HepG2 (cell line): ENCODE data around the gene GLIS1. TPM values are rescaled to one million over a fixed set of nuclear protein-coding genes. Genes with fewer than 3 reads are reported as not detected.
A peak's percentile ranks its signal among the peaks of the same experiment; 100 is the strongest.
"Not testable (repeated sequence)": the region's sequence is repeated elsewhere in the genome, so short reads cannot be mapped to it uniquely, and the experiment has no call there.

Experiments
- ATAC-seq: fragments of 200-7000 bp; cut with Tn5 transposase; 3 replicates; pipeline ENCODE4 v1.9.1; 2020; ENCODE audit warnings: mild to moderate bottlenecking, moderate library complexity
- BruUV-seq: library from RNA; stranded (reverse); fragments of 400-500 nt; replicated peaks from 2 replicates; lab custom pipeline; 2021; lab: Mats Ljungman, UMichigan
- CTCF ChIA-PET: fragments of 300-600 bp; formaldehyde crosslinking; extraction: SDS; loops from one replicate; lab custom pipeline; 2021; ENCODE audit warnings: low total read pairs, inconsistent platforms, low intra/inter-chr PET ratio; lab: Yijun Ruan, JAX
- POLR2A ChIA-PET: fragments of 350-600 bp; sonication (Branson Sonifier 250); formaldehyde crosslinking; loops from one replicate; lab custom pipeline; 2020; ENCODE audit warnings: antibody characterized with exemption, inconsistent platforms; lab: Yijun Ruan, JAX
- DNase-seq: peaks from one replicate; pipeline ENCODE4 v3.0.0-alpha.2; 2015; ENCODE audit warnings: low spot score
- FAIRE-seq: peaks from 3 replicates; lab custom pipeline; 2011; peaks lifted over from hg19 to GRCh38; lab: Jason Lieb, UNC
- H2AFZ ChIP-seq: one replicate; pipeline ENCODE4 v1.6.1; 2011; ENCODE audit warnings: low read length, inconsistent platforms
- H3K27ac ChIP-seq: fragments of 300-600 bp; 3 replicates; pipeline ENCODE4 v1.8.0; 2011; ENCODE audit warnings: mixed run types, mild to moderate bottlenecking, mixed read lengths, low read length, inconsistent platforms; ENCODE audit not compliant: insufficient read depth; ENCODE audit errors: extremely low read length
- H3K27me3 ChIP-seq, 2 experiments: fragments of 200-600 bp in 1 of 2; 2 replicates in 1 of 2; 3 replicates in 1 of 2; pipeline versions ENCODE4 v1.6.0 to v1.8.0; 2011; ENCODE audit warnings: low read length in 2 of 2, mild to moderate bottlenecking in 2 of 2, moderate library complexity in 2 of 2, inconsistent platforms in 1 of 2; ENCODE audit not compliant: insufficient read depth in 2 of 2, control insufficient read depth in 1 of 2
- H3K36me3 ChIP-seq, 2 experiments: fragments of 200-600 bp in 1 of 2; replicated peaks in 1 of 2; 2 replicates in 1 of 2; 3 replicates in 1 of 2; pipeline versions ENCODE4 v1.5.1 to v1.8.0; 2011; ENCODE audit warnings: low read length in 2 of 2, inconsistent platforms in 1 of 2; ENCODE audit not compliant: insufficient read depth in 2 of 2, control insufficient read depth in 1 of 2
- H3K4me1 ChIP-seq: 2 replicates; pipeline ENCODE4 v1.5.1; 2012; ENCODE audit warnings: low read length, inconsistent platforms; ENCODE audit not compliant: insufficient read depth
- H3K4me2 ChIP-seq: 2 replicates; pipeline ENCODE4 v1.6.0; 2011; ENCODE audit warnings: low read depth, low read length, inconsistent platforms
- H3K4me3 ChIP-seq, 3 experiments: fragments of 200-600 bp in 1 of 3; sonication (generic), shearing (Covaris generic) in 1 of 3; replicated peaks in 1 of 3; 2 replicates each; pipeline ENCODE4 v1.5.1; 2011 to 2016; ENCODE audit warnings: low read length in 3 of 3, inconsistent platforms in 2 of 3, low read depth in 2 of 3, mild to moderate bottlenecking in 2 of 3, control low read depth in 1 of 3, mixed read lengths in 1 of 3; ENCODE audit not compliant: insufficient read depth in 1 of 3
- H3K79me2 ChIP-seq: one replicate; pipeline ENCODE4 v1.6.1; 2011; ENCODE audit warnings: low read length, inconsistent platforms; ENCODE audit not compliant: insufficient read depth
- H3K9ac ChIP-seq: 2 replicates; pipeline ENCODE4 v1.6.0; 2011; ENCODE audit warnings: mild to moderate bottlenecking, low read depth, low read length, inconsistent platforms; ENCODE audit not compliant: insufficient read depth
- H3K9me3 ChIP-seq: 2 replicates; pipeline ENCODE4 v1.5.1; 2012; ENCODE audit warnings: mild to moderate bottlenecking, low read length
- H4K20me1 ChIP-seq: 2 replicates; pipeline ENCODE4 v1.6.0; 2011; ENCODE audit warnings: inconsistent platforms, mild to moderate bottlenecking, low read length, moderate library complexity; ENCODE audit not compliant: insufficient read depth
- CCDC6 ChIP-seq: sonication (generic); formaldehyde crosslinking; IDR thresholded peaks from 2 replicates; pipeline ENCODE4 v1.8.1; 2022; ENCODE audit warnings: mild to moderate bottlenecking, missing genetic modification reagents, moderate library complexity
- ELF4 ChIP-seq: sonication (generic); formaldehyde crosslinking; IDR thresholded peaks from 2 replicates; pipeline ENCODE4 v1.5.0; 2020; ENCODE audit warnings: missing genetic modification reagents, mild to moderate bottlenecking, moderate library complexity, borderline replicate concordance
- IKZF1 ChIP-seq: fragments of 450-650 bp; IDR thresholded peaks from 2 replicates; pipeline ENCODE4 v1.7.1; 2016
- MED8 ChIP-seq: sonication (generic); formaldehyde crosslinking; IDR thresholded peaks from 2 replicates; pipeline ENCODE4 v1.8.1; 2023; ENCODE audit warnings: mild to moderate bottlenecking, missing genetic modification reagents; ENCODE audit not compliant: insufficient replicate concordance
- PCBP2 ChIP-seq: fragments of 200-400 bp; formaldehyde crosslinking; optimal IDR thresholded peaks from 2 replicates; pipeline ENCODE3; 2018; ENCODE audit warnings: low read length, low read depth; ENCODE audit not compliant: poor library complexity, severe bottlenecking
- TEAD3 ChIP-seq: optimal IDR thresholded peaks from 2 replicates; pipeline ENCODE3; 2016; ENCODE audit warnings: borderline replicate concordance
- ZFP37 ChIP-seq: sonication (generic); formaldehyde crosslinking; IDR thresholded peaks from 2 replicates; pipeline ENCODE4 v1.4.0; 2020; ENCODE audit warnings: missing genetic modification reagents, borderline replicate concordance
- ZKSCAN8 ChIP-seq: IDR thresholded peaks from 2 replicates; pipeline ENCODE4 v1.6.1; 2016; ENCODE audit warnings: borderline replicate concordance, missing genetic modification reagents, missing compliant biosample characterization
- ZNF256 ChIP-seq: sonication (generic); formaldehyde crosslinking; conservative IDR thresholded peaks from 2 replicates; pipeline ENCODE4 v1.4.0; 2020; ENCODE audit warnings: missing genetic modification reagents
- ZNF672 ChIP-seq: sonication (generic); formaldehyde crosslinking; IDR thresholded peaks from 2 replicates; pipeline ENCODE4 v1.8.1; 2022; ENCODE audit warnings: missing genetic modification reagents
- ZNF841 ChIP-seq: sonication (generic); formaldehyde crosslinking; IDR thresholded peaks from 2 replicates; pipeline ENCODE4 v1.8.1; 2023; ENCODE audit warnings: missing genetic modification reagents, borderline replicate concordance
- ZSCAN21 ChIP-seq: sonication (generic); formaldehyde crosslinking; IDR thresholded peaks from 2 replicates; pipeline ENCODE4 v1.8.0; 2022; ENCODE audit warnings: mild to moderate bottlenecking, missing genetic modification reagents, moderate library complexity, borderline replicate concordance
- WGBS: methylation state at CpG from one replicate; pipeline ENCODE4 v1.1.6; 2017; ENCODE audit warnings: low lambda C conversion rate; 5-methylcytosine and 5-hydroxymethylcytosine counted together
- in situ Hi-C: cut with HindIII; loops from 2 replicates; pipeline ENCODE4 v1.10.0; 2017; ENCODE audit warnings: low pct_unique_long_range_greater_than_20kb; ENCODE audit not compliant: extremely low pct_ligation_motif_present
- intact Hi-C: fragments of 100-400 bp; cut with micrococcal nuclease; formaldehyde crosslinking; loops from one replicate; pipeline ENCODE4 v1.10.0; 2022; ENCODE audit not compliant: unreplicated experiment
- polyA plus RNA-seq, 8 experiments: library from polyadenylated mRNA; depleted of rRNA in 3 of 8; stranded (reverse) in 7 of 8; unstranded in 1 of 8; fragments of >200 nt; fragmentation: Illumina TruSeq in 4 of 8; extraction: Trizol in 4 of 8; gene quantifications; 2 replicates each; pipeline versions ENCODE4 v1.2.1 to v1.2.3, GENCODE V29; 2011 to 2016; ENCODE audit warnings: low read depth in 4 of 8, missing spikeins in 1 of 8, mixed read lengths in 1 of 8; ENCODE audit not compliant: insufficient read depth in 1 of 8
- total RNA-seq, 5 experiments: library from RNA; depleted of rRNA; stranded (reverse); fragments of >200 nt; fragmentation: Illumina TruSeq; extraction: Trizol; gene quantifications; 2 replicates each; pipeline ENCODE4 v1.2.3, GENCODE V29; 2016; ENCODE audit warnings: low read depth in 1 of 5

Gene GLIS1
- total and polyA plus RNA-seq, 2 of the 13 experiments (the other 11 are each of a cell fraction or from before 2014, with no cell fraction given): 0.03 TPM; not detected in 1

- intact Hi-C loops (no loop called here), in situ Hi-C loops (no loop called here)
- BruUV-seq: no TSS peak
- Histone ChIP-seq H3K9me3 (no peaks in the 10 kb centered on the region), H3K27ac (no peak overlapping the region), H3K4me2 (no peak overlapping the region), H4K20me1 (no peaks in the 10 kb centered on the region), H3K79me2 (no peaks in the 10 kb centered on the region), H2AFZ (no peak overlapping the region), H3K27me3 (peaks cover 5 to 28% of the 10 kb centered on the region in 2 experiments; a peak in 3 of 5 replicates), H3K36me3 (no peaks in the 10 kb centered on the region), H3K4me1 (no peaks in the 10 kb centered on the region), H3K4me3 (no peak overlapping the region), H3K9ac (no peak overlapping the region)
- 18% methylated on average over 4 of the region's 4 CpGs for WGBS
- ChIA-PET CTCF (no interaction called here), POLR2A (no interaction called here)
- no peak for FAIRE-seq
- no peak for TF ChIP-seq PCBP2
- TF ChIP-seq ZSCAN21 (CRISPR knock-in tag): no peak
- no peak for TF ChIP-seq ZNF672 (CRISPR knock-in tag)
- no peak for TF ChIP-seq ELF4
- TF ChIP-seq CCDC6: no peak
- no peak for TF ChIP-seq ZNF841 (CRISPR knock-in tag)
- no peak for TF ChIP-seq ZFP37
- TF ChIP-seq TEAD3 (CRISPR knock-in tag): no peak
- TF ChIP-seq MED8: no peak
- no peak for TF ChIP-seq ZKSCAN8 (CRISPR knock-in tag)
- ATAC-seq: no peak
- no peak for DNase-seq
Measured at GRCh38 chr1:53557369-53557768, 181.6 kb downstream of the GLIS1 start.

DNA sequence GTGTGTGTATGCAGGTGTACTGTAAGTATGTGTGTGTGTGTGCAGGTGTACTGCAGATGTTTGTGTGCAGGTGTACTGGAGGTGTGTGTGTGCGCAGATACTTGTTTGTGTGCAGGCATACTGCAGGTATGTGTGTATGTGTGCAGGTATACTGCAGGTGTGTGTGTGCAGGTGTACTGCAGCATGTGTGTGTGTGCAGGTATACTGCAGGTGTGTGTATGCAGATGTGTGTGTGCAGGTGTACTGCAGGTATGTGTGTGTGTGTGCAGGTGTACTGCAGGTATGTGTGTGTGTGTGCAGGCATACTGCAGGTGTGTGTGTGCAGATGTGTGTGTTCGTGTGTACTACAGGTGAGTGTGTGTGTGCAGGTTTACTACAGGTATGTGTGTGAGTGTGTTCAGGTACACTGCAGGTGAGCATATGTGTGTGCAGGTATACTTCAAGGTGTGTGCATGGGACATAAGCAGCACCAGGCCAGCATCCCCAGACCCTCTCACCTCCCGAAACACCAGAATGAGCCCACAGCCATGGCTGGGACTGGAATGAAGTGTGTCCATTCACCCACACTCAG lies 182.2 kb downstream of the GLIS1 start:
- Histone ChIP-seq H4K20me1 (no peaks in the 10 kb centered on the region), H3K4me1 (no peaks in the 10 kb centered on the region), H3K36me3 (no peaks in the 10 kb centered on the region), H3K4me3 (no peak overlapping the region), H3K9ac (no peak overlapping the region), H3K27me3 (peaks cover 3 to 22% of the 10 kb centered on the region in 2 experiments; a peak in 3 of 5 replicates), H3K4me2 (no peak overlapping the region), H3K79me2 (no peaks in the 10 kb centered on the region), H3K27ac (no peak overlapping the region), H3K9me3 (no peaks in the 10 kb centered on the region), H2AFZ (no peak overlapping the region)
- in situ Hi-C loops (no loop called here), intact Hi-C loops (no loop called here)
- ChIA-PET CTCF (no interaction called here), POLR2A (no interaction called here)
- DNase-seq: no peak
- no peak for ATAC-seq
- no peak for FAIRE-seq
- TF ChIP-seq IKZF1 (0 out of 2 replicates have a peak, but pooled peaks have one; percentile 70), ZNF256 (CRISPR knock-in tag) (no peak)
- BruUV-seq: no TSS peak
- 78% methylated on average over 2 of the region's 3 CpGs for WGBS

- intact Hi-C loops: not testable (repeated sequence)
- 71% methylated on average over 2 of the region's 2 CpGs for WGBS
Measured at GRCh38 chr1:53555620-53556326, 183.2 kb downstream of the GLIS1 start.

More at GRCh38 chr1:53555620-53556326, 183.2 kb downstream of the GLIS1 start:
- H3K4me1 ChIP-seq, in situ Hi-C loops, H4K20me1 ChIP-seq, H3K9me3 ChIP-seq, H3K9ac ChIP-seq, DNase-seq, H3K79me2 ChIP-seq, CTCF ChIA-PET, H3K4me3 ChIP-seq, H3K27ac ChIP-seq, ATAC-seq, H3K4me2 ChIP-seq, BruUV-seq, H3K36me3 ChIP-seq, H2AFZ ChIP-seq, FAIRE-seq, POLR2A ChIA-PET: not testable (repeated sequence)
- H3K27me3 ChIP-seq: peaks cover 3 to 19% of the 10 kb centered on the region in 2 experiments; a peak in 4 of 5 replicates
